Lung (tissue), 12 donors: ENCODE data around the gene TLE1. TPM values are rescaled to one million over a fixed set of nuclear protein-coding genes. Genes with fewer than 3 reads are reported as not detected.

Source experiments
- ATAC-seq: fragments of 200-7000 bp; cut with Tn5 transposase; one replicate; pipeline ENCODE4 v1.9.1; 2020; ENCODE audit warnings: moderate number of reproducible peaks; ENCODE audit not compliant: insufficient read depth, low FRiP score
- DNase-seq, 3 donors: peaks; one replicate each; pipeline ENCODE4 v3.0.0-alpha.2; 2013 to 2017
- H3K27ac ChIP-seq, 2 donors: one replicate each; pipeline ENCODE4 v1.5.1; 2013; ENCODE audit warnings: mild to moderate bottlenecking in 2 of 2, moderate library complexity in 2 of 2, control low read depth in 1 of 2, inconsistent platforms in 1 of 2, low read depth in 1 of 2, low read length in 1 of 2
- H3K27me3 ChIP-seq, 3 donors: one replicate each; pipeline ENCODE4 v1.5.1; 2013; ENCODE audit warnings: low read length in 2 of 3; ENCODE audit not compliant: control insufficient read depth in 3 of 3, insufficient read depth in 3 of 3
- H3K36me3 ChIP-seq, 4 donors: one replicate each; pipeline ENCODE4 v1.5.1; 2013; ENCODE audit warnings: low read length in 4 of 4, mild to moderate bottlenecking in 1 of 4, moderate library complexity in 1 of 4; ENCODE audit not compliant: control insufficient read depth in 4 of 4, insufficient read depth in 4 of 4
- H3K4me1 ChIP-seq, 5 donors: one replicate each; pipeline ENCODE4 v1.5.1; 2013; ENCODE audit warnings: low read length in 5 of 5, mild to moderate bottlenecking in 2 of 5, moderate library complexity in 1 of 5; ENCODE audit not compliant: control insufficient read depth in 5 of 5, insufficient read depth in 5 of 5
- H3K4me3 ChIP-seq: one replicate; pipeline ENCODE4 v1.5.1; 2013; ENCODE audit warnings: mild to moderate bottlenecking, control low read depth, moderate library complexity
- H3K9ac ChIP-seq, 2 donors: one replicate each; pipeline ENCODE4 v1.5.1; 2013; ENCODE audit warnings: low read length in 2 of 2, control low read depth in 1 of 2; ENCODE audit not compliant: insufficient read depth in 1 of 2
- H3K9me3 ChIP-seq, 4 donors: one replicate each; pipeline ENCODE4 v1.5.1; 2013; ENCODE audit warnings: low read length in 3 of 4, mild to moderate bottlenecking in 1 of 4, moderate library complexity in 1 of 4; ENCODE audit not compliant: control insufficient read depth in 4 of 4, insufficient read depth in 3 of 4
- WGBS, 2 donors: extraction: QIAGEN DNeasy Blood & Tissue Kit; methylation state at CpG; one replicate each; pipeline ENCODE4 v1.1.7; 2013; 5-methylcytosine and 5-hydroxymethylcytosine counted together
- polyA plus RNA-seq, 2 donors: library from polyadenylated mRNA; stranded (reverse); fragments of 200-250 nt; gene quantifications; one replicate each; pipeline ENCODE4 v1.2.1, GENCODE V29; 2013
- total RNA-seq, 2 donors: library from RNA; depleted of rRNA in 1 of 2; stranded (reverse); fragments of >200 nt in 1 of 2; gene quantifications; one replicate each; pipeline ENCODE4 v1.2.1, GENCODE V29; 2014 to 2021
- TF ChIP-seq, protein P1 (sequence below): IDR thresholded peaks from 2 replicates; pipeline ENCODE4 v1.5.1; 2012; ENCODE audit warnings: mild to moderate bottlenecking; ENCODE audit errors: control extremely low read depth, extremely low read depth
- donor health status: control.
- donor health status: control.
- donor health status: Bipolar disorder and iron deficiency.
- donor health status: healthy.
- donor health status: DM: yes; HTN: yes; CAD: no.

TLE1 gene
- total and polyA plus RNA-seq, 4 donors = 16.8 to 35.2 (median 19.4) TPM

DNA sequence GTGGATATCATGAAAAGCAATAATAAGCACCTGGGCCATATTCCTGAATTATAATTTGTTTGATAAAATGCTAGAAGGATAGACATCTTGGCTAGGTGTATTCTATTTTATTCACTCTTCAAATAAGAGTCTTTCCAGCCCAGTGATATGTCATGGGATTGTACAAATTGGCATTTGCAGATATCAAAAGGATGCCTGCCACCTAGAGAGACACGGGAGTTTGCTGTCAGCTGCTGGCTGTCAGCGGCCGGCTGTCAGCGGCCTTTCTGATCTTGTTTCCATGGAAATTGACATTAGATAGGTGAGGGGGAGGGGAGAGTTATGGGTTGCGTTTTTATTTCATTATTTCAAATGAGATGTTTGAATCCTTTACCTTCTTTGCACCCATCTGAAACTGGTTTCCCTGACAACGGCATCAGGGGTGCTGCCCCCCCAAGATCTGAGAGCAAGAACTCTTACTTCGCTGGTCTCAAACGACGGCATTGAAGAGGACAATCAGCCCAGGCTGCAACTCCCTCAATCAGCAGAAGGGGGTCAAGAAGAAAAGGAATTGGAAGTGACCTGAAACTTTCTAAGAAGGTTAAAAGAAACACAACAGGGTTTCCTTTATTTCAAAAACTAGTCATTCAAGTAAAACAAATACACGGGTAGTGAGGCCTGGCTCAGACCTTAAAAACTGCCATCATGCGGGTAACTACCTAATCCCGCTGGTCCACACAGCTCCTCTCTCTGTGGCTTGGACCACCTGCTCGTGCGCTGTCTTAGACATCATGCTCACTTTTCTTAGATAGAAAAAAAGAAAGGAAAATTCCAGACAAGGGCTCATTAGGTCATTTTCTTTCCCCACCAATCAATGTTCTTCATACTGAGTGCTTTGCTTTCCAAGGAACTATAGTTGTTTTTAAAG is 115.7 kb downstream of the TLE1 start:
- Histone ChIP-seq H3K9me3 (no peaks in the 10 kb centered on the region), H3K9ac (no peak overlapping the region), H3K27ac (no peak overlapping the region), H3K4me3 (no peak overlapping the region), H3K27me3 (no peaks in the 10 kb centered on the region), H3K4me1 (no peaks in the 10 kb centered on the region), H3K36me3 (no peaks in the 10 kb centered on the region)
- TF ChIP-seq, protein P1, sequence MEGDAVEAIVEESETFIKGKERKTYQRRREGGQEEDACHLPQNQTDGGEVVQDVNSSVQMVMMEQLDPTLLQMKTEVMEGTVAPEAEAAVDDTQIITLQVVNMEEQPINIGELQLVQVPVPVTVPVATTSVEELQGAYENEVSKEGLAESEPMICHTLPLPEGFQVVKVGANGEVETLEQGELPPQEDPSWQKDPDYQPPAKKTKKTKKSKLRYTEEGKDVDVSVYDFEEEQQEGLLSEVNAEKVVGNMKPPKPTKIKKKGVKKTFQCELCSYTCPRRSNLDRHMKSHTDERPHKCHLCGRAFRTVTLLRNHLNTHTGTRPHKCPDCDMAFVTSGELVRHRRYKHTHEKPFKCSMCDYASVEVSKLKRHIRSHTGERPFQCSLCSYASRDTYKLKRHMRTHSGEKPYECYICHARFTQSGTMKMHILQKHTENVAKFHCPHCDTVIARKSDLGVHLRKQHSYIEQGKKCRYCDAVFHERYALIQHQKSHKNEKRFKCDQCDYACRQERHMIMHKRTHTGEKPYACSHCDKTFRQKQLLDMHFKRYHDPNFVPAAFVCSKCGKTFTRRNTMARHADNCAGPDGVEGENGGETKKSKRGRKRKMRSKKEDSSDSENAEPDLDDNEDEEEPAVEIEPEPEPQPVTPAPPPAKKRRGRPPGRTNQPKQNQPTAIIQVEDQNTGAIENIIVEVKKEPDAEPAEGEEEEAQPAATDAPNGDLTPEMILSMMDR = no peak
- ATAC-seq = no peak
- DNase-seq = no peak
- 77 to 82% methylated on average over 14 of the region's 14 CpGs for WGBS, 2 donors

DNA sequence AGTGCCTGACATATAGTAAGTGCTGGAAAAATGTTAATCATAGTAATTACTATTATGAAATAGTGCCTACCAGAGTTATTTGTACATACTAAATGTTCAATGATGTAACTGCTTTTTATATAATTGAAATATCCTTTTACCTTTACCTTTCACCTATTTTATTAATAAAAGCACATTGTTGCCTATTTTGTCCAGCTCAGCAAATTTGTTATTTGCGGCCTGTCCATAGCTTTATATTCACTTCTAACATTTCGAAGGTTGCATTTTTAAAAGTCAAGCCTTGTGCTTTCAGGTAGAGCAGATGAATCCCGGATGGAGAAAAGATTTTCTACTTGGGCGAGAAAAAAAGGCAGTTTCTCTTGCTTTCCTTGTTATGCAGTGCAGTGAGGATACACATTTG is 119.3 kb downstream of the TLE1 start:
- H3K9ac ChIP-seq = no peak overlapping the region
- 95 to 97% methylated on average over 4 of the region's 4 CpGs for WGBS, 2 donors
- ATAC-seq (no peak), DNase-seq (no peak)
- H3K27ac ChIP-seq = no peak overlapping the region
- H3K36me3 ChIP-seq = no peaks in the 10 kb centered on the region
- TF ChIP-seq, protein P1 = no peak
- H3K9me3 ChIP-seq = no peaks in the 10 kb centered on the region
- H3K4me3 ChIP-seq = no peak overlapping the region
- H3K4me1 ChIP-seq = no peaks in the 10 kb centered on the region
- peaks cover 0 to 9% (median 0%) of the 10 kb centered on the region in 3 donors for H3K27me3 ChIP-seq

DNA sequence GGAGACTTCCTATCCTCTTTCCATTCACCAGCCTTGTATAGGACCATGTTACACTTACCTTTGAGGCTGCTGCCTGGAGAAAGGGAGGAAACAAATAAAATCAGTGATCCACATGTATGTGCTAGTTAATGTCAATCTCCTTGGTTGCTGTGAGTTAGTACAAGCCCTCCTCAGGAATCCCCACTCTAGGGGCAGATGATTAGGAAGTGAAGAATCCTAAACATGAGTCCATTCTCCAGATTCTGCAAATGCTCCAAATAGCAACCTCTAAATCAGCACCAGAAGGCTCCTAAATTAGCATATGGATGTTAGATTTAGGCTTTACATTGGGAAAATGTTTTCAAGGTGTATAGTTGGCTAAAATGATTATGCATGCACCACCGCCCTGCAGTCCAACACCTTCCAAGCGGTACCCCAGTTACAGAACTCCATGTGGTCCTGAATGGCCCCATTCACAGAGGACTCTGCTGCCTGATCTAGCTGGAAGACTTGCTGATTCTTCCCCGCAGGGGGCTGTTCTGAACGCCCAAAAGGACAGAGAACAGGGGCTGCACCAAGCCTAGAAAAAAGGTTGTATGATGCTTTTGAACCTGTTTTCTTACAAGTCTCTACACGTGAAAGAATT is 123.2 kb downstream of the TLE1 start:
- no peaks in the 10 kb centered on the region for H3K36me3 ChIP-seq
- H3K4me3 ChIP-seq = no peak overlapping the region
- no peak for ATAC-seq
- WGBS, 2 donors = 94 to 95% methylated on average over 5 of the region's 5 CpGs
- no peak for DNase-seq
- H3K27me3 ChIP-seq = peaks cover 0 to 15% (median 0%) of the 10 kb centered on the region in 3 donors
- peaks cover 0 to 8% (median 7%) of the 10 kb centered on the region in 5 donors for H3K4me1 ChIP-seq
- no peak overlapping the region for H3K9ac ChIP-seq
- TF ChIP-seq, protein P1 = no peak
- H3K9me3 ChIP-seq = no peaks in the 10 kb centered on the region
- H3K27ac ChIP-seq = no peak overlapping the region
